Liver (tissue), 9 donors: ENCODE results near the gene GLRA3. TPM values are rescaled to one million over a fixed set of nuclear protein-coding genes. Genes with fewer than 3 reads are reported as not detected.

Experiments
- DNase-seq: peaks from one replicate; pipeline ENCODE4 v3.0.0-alpha.2; 2017; ENCODE audit warnings: low spot score
- H3K27ac ChIP-seq, 2 donors: one replicate each; pipeline ENCODE4 v1.7.0; 2013; ENCODE audit warnings: inconsistent platforms in 2 of 2, low read length in 2 of 2, control low read depth in 1 of 2, low read depth in 1 of 2, mild to moderate bottlenecking in 1 of 2
- H3K27me3 ChIP-seq, 4 donors: one replicate each; pipeline versions ENCODE4 v1.6.1 to v1.7.0; 2013; ENCODE audit warnings: low read length in 3 of 4, inconsistent platforms in 1 of 4, mild to moderate bottlenecking in 1 of 4, moderate library complexity in 1 of 4; ENCODE audit not compliant: control insufficient read depth in 4 of 4, insufficient read depth in 4 of 4
- H3K36me3 ChIP-seq, 4 donors: one replicate each; pipeline versions ENCODE4 v1.6.1 to v1.7.0; 2013; ENCODE audit warnings: low read length in 3 of 4, mild to moderate bottlenecking in 3 of 4, low read depth in 1 of 4, moderate library complexity in 1 of 4; ENCODE audit not compliant: control insufficient read depth in 4 of 4, insufficient read depth in 3 of 4
- H3K4me1 ChIP-seq, 4 donors: one replicate each; pipeline versions ENCODE4 v1.6.1 to v1.7.0; 2013; ENCODE audit warnings: low read length in 3 of 4, mild to moderate bottlenecking in 3 of 4, moderate library complexity in 1 of 4; ENCODE audit not compliant: control insufficient read depth in 4 of 4, insufficient read depth in 4 of 4
- H3K4me3 ChIP-seq, 3 donors: one replicate each; pipeline versions ENCODE4 v1.6.1 to v1.7.0; 2013; ENCODE audit warnings: low read length in 3 of 3, control low read depth in 1 of 3, low read depth in 1 of 3, mild to moderate bottlenecking in 1 of 3
- H3K9ac ChIP-seq, 2 donors: one replicate each; pipeline ENCODE4 v1.7.0; 2013; ENCODE audit warnings: low read length in 2 of 2, mild to moderate bottlenecking in 2 of 2, moderate library complexity in 2 of 2, control low read depth in 1 of 2, low read depth in 1 of 2
- H3K9me3 ChIP-seq, 4 donors: one replicate each; pipeline versions ENCODE4 v1.6.1 to v1.7.0; 2013; ENCODE audit warnings: low read length in 3 of 4; ENCODE audit not compliant: control insufficient read depth in 4 of 4
- EGR1 ChIP-seq, 2 donors: IDR thresholded peaks; 2 replicates each; pipeline ENCODE4 v1.6.1; 2016 to 2018; ENCODE audit warnings: antibody characterized with exemption in 2 of 2, low read depth in 2 of 2
- FOXA1 ChIP-seq: IDR thresholded peaks from 2 replicates; pipeline ENCODE4 v1.6.1; 2016; ENCODE audit warnings: antibody characterized with exemption
- FOXA2 ChIP-seq: IDR thresholded peaks from 2 replicates; pipeline ENCODE4 v1.6.1; 2016; ENCODE audit warnings: antibody characterized with exemption
- HNF4A ChIP-seq, 2 donors: conservative IDR thresholded peaks; 2 replicates each; pipeline ENCODE4 v1.6.1; 2016; ENCODE audit warnings: antibody characterized with exemption in 2 of 2, mild to moderate bottlenecking in 2 of 2
- HNF4G ChIP-seq: IDR thresholded peaks from 2 replicates; pipeline ENCODE4 v1.6.1; 2016; ENCODE audit warnings: antibody characterized with exemption
- JUND ChIP-seq, 2 donors: IDR thresholded peaks; 2 replicates each; pipeline ENCODE4 v1.6.1; 2016; ENCODE audit warnings: antibody characterized with exemption in 2 of 2
- NR2F2 ChIP-seq: IDR thresholded peaks from 2 replicates; pipeline ENCODE4 v1.6.1; 2016; ENCODE audit warnings: antibody characterized with exemption
- RAD21 ChIP-seq, 2 donors: IDR thresholded peaks; 2 replicates each; pipeline ENCODE4 v1.6.1; 2016; ENCODE audit warnings: antibody characterized with exemption in 2 of 2, mild to moderate bottlenecking in 2 of 2
- RXRA ChIP-seq, 2 donors: IDR thresholded peaks; 2 replicates each; pipeline ENCODE4 v1.6.1; 2017 to 2018; ENCODE audit warnings: antibody characterized with exemption in 2 of 2, mild to moderate bottlenecking in 1 of 2
- TAF1 ChIP-seq: conservative IDR thresholded peaks from 2 replicates; pipeline ENCODE4 v1.6.1; 2016; ENCODE audit warnings: antibody characterized with exemption, mild to moderate bottlenecking
- WGBS: extraction: QIAGEN DNeasy Blood & Tissue Kit; methylation state at CpG from one replicate; pipeline ENCODE4 v1.1.7; 2013; 5-methylcytosine and 5-hydroxymethylcytosine counted together
- polyA plus RNA-seq, 2 donors: library from polyadenylated mRNA; stranded (reverse) in 1 of 2; unstranded in 1 of 2; fragments of 200-250 nt in 1 of 2; fragments of >200 nt in 1 of 2; fragmentation: Nextera tagmentation in 1 of 2; extraction: Ambion mirVana in 1 of 2; gene quantifications; one replicate each; pipeline versions ENCODE4 v1.2.1 to v1.2.3, GENCODE V29; 2013 to 2015
- total RNA-seq, 2 donors: library from RNA; depleted of rRNA; stranded (reverse); fragments of >200 nt; gene quantifications; one replicate each; pipeline ENCODE4 v1.2.3, GENCODE V29; 2014
- TF ChIP-seq, protein P1 (sequence below): IDR thresholded peaks from 2 replicates; pipeline ENCODE4 v1.6.1; 2016; ENCODE audit warnings: antibody characterized with exemption, mild to moderate bottlenecking
- TF ChIP-seq, protein P2 (sequence below): IDR thresholded peaks from 2 replicates; pipeline ENCODE4 v1.6.1; 2016; ENCODE audit warnings: antibody characterized with exemption
- TF ChIP-seq, protein P3 (sequence below): IDR thresholded peaks from 2 replicates; pipeline ENCODE4 v1.6.1; 2016; ENCODE audit warnings: antibody characterized with exemption
- TF ChIP-seq, protein P4 (sequence below): IDR thresholded peaks from 2 replicates; pipeline ENCODE4 v1.6.1; 2016; ENCODE audit warnings: antibody characterized with exemption
- donor health status: healthy.
- donor health status: healthy.
- donor health status: healthy.
- donor health status: healthy.
- donor health status: healthy.

Gene GLRA3
- total and polyA plus RNA-seq, 4 donors = not detected

DNA sequence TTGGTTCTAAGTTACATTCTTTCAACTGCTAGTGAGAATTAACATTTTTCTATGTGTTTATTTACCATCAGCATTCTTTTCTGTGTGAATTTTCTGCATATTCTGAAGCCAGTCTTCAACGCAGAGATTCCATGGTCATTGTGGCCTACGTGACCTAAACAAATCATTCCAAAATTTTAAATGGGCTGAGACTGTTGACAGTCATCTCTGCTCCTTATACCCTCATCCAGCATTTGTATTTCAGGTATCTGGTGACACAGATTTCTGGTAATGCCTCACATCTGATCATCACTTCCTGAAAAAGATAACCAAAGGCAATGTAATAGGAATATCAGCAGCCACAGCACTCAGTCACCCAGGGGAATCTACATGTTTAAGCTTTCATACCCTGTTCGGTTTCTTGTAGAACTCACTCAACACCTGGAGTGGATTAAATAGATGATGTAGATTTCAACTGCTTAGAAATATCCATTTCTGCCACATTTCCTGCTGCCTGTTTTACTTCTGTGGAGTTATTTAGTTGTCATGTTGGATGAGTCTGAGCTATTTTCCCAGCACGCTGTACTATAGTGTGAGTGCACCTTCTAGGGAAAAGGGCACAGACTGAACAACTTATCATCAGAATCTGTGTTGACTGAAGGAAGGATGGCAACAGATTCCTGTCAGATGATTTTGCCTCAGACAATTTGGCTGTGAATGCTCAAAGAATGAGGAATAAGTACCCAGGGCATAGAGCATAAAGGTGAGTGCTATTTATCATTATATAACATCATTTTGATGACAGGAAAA is 233.7 kb downstream of the GLRA3 start:
- no peak for DNase-seq
- no peaks in the 10 kb centered on the region for H3K27me3 ChIP-seq
- TF ChIP-seq JUND (IDR thresholded peaks at IDR 0.05) (no peak), NR2F2 (no peak), FOXA1 (no peak), EGR1 (IDR thresholded peaks at IDR 0.05; ENCODE audit: low read depth in 2 of 2) (no peak)
- WGBS = 91% methylated on average over 4 of the region's 4 CpGs
- H3K9ac ChIP-seq = no peak overlapping the region
- no peaks in the 10 kb centered on the region for H3K9me3 ChIP-seq
- H3K4me1 ChIP-seq = no peaks in the 10 kb centered on the region
- H3K27ac ChIP-seq = no peak overlapping the region
- no peak overlapping the region for H3K4me3 ChIP-seq
- H3K36me3 ChIP-seq = no peaks in the 10 kb centered on the region

DNA sequence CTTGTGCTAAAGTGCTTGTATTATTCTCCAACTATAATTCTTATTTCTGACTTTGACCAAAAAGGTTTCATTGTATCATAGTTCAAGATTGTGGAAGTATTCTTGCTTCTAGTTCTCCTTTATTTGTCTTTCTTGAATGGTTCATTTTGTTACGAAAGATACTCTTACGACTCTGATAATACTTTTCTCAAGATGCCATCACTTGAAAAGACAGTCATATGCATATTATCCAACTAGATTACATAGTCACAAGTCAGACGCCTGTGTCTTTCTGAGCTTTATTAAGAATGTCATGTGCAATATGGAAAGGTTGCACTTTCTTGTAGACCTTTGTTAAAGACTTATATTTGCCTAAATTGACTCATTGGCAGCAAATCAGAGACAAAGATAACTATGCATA is 235.3 kb downstream of the GLRA3 start:
- Histone ChIP-seq H3K4me1 (no peaks in the 10 kb centered on the region), H3K36me3 (no peaks in the 10 kb centered on the region), H3K9ac (no peak overlapping the region), H3K9me3 (no peaks in the 10 kb centered on the region), H3K27ac (no peak overlapping the region), H3K4me3 (no peak overlapping the region), H3K27me3 (no peaks in the 10 kb centered on the region)
- DNase-seq = no peak
- 90% methylated on average over 3 of the region's 3 CpGs for WGBS
- no peak for TF ChIP-seq NR2F2
- no peak for TF ChIP-seq EGR1 (IDR thresholded peaks at IDR 0.05; ENCODE audit: low read depth in 2 of 2)
- TF ChIP-seq RXRA (IDR thresholded peaks at IDR 0.05) = no peak
- TF ChIP-seq, protein P1, sequence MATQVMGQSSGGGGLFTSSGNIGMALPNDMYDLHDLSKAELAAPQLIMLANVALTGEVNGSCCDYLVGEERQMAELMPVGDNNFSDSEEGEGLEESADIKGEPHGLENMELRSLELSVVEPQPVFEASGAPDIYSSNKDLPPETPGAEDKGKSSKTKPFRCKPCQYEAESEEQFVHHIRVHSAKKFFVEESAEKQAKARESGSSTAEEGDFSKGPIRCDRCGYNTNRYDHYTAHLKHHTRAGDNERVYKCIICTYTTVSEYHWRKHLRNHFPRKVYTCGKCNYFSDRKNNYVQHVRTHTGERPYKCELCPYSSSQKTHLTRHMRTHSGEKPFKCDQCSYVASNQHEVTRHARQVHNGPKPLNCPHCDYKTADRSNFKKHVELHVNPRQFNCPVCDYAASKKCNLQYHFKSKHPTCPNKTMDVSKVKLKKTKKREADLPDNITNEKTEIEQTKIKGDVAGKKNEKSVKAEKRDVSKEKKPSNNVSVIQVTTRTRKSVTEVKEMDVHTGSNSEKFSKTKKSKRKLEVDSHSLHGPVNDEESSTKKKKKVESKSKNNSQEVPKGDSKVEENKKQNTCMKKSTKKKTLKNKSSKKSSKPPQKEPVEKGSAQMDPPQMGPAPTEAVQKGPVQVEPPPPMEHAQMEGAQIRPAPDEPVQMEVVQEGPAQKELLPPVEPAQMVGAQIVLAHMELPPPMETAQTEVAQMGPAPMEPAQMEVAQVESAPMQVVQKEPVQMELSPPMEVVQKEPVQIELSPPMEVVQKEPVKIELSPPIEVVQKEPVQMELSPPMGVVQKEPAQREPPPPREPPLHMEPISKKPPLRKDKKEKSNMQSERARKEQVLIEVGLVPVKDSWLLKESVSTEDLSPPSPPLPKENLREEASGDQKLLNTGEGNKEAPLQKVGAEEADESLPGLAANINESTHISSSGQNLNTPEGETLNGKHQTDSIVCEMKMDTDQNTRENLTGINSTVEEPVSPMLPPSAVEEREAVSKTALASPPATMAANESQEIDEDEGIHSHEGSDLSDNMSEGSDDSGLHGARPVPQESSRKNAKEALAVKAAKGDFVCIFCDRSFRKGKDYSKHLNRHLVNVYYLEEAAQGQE = no peak
- TF ChIP-seq FOXA2 = no peak
- no peak for TF ChIP-seq HNF4A (conservative IDR thresholded peaks at IDR 0.05)
- TF ChIP-seq, protein P2, sequence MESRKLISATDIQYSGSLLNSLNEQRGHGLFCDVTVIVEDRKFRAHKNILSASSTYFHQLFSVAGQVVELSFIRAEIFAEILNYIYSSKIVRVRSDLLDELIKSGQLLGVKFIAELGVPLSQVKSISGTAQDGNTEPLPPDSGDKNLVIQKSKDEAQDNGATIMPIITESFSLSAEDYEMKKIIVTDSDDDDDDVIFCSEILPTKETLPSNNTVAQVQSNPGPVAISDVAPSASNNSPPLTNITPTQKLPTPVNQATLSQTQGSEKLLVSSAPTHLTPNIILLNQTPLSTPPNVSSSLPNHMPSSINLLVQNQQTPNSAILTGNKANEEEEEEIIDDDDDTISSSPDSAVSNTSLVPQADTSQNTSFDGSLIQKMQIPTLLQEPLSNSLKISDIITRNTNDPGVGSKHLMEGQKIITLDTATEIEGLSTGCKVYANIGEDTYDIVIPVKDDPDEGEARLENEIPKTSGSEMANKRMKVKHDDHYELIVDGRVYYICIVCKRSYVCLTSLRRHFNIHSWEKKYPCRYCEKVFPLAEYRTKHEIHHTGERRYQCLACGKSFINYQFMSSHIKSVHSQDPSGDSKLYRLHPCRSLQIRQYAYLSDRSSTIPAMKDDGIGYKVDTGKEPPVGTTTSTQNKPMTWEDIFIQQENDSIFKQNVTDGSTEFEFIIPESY = no peak
- TF ChIP-seq HNF4G = no peak
- TF ChIP-seq, protein P3, sequence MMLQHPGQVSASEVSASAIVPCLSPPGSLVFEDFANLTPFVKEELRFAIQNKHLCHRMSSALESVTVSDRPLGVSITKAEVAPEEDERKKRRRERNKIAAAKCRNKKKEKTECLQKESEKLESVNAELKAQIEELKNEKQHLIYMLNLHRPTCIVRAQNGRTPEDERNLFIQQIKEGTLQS = no peak
- TF ChIP-seq RAD21 (IDR thresholded peaks at IDR 0.05) = no peak
- TF ChIP-seq FOXA1 = no peak

DNA sequence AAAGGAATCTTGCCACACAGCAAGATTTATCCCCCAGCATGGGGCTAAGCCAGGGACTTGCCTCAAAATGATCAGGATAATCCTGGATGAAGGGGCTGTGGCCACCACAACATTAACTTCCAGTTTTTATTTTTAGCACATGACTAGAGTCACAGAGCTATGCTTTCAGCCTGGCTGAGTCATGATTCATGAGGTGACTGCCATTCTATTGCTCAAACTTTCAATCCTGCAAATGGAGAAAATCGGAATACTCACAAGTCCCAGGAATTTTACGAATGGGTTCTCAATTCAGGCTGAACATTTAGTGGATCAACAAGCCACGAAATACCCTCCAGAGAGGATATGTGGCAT is 236.1 kb downstream of the GLRA3 start:
- Histone ChIP-seq H3K36me3 (no peaks in the 10 kb centered on the region), H3K27ac (no peak overlapping the region), H3K4me3 (no peak overlapping the region), H3K9ac (no peak overlapping the region), H3K9me3 (no peaks in the 10 kb centered on the region), H3K4me1 (no peaks in the 10 kb centered on the region), H3K27me3 (no peaks in the 10 kb centered on the region)
- 84% methylated on average over 3 of the region's 3 CpGs for WGBS
- TF ChIP-seq EGR1 (IDR thresholded peaks at IDR 0.05; ENCODE audit: low read depth in 2 of 2) (no peak), TAF1 (no peak)
- TF ChIP-seq, protein P1 = no peak
- TF ChIP-seq, protein P4, sequence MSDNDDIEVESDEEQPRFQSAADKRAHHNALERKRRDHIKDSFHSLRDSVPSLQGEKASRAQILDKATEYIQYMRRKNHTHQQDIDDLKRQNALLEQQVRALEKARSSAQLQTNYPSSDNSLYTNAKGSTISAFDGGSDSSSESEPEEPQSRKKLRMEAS = no peak
- DNase-seq = no peak
